Endometrium (tissue), 2 donors: ENCODE measurements around the gene KIAA0319L.
A peak's percentile ranks its signal among the peaks of the same experiment; 100 is the strongest.
"Not testable (repeated sequence)": the region's sequence is repeated elsewhere in the genome, so short reads cannot be mapped to it uniquely, and the experiment has no call there.

Source experiments
- FAIRE-seq: peaks from 2 replicates; lab custom pipeline; 2012; peaks lifted over from hg19 to GRCh38; lab: Jason Lieb, UNC
- donor health status: control.
- donor health status: control.

The KIAA0319L gene

GRCh38 chr1:35580949-35581388, 23.8 kb upstream of the KIAA0319L start:
- FAIRE-seq, result no peak

GRCh38 chr1:35577071-35577998, 20.1 kb upstream of the KIAA0319L start:
- no peak for FAIRE-seq

GRCh38 chr1:35576766-35577070, 19.5 kb upstream of the KIAA0319L start:
- FAIRE-seq, result not testable (repeated sequence)

DNA sequence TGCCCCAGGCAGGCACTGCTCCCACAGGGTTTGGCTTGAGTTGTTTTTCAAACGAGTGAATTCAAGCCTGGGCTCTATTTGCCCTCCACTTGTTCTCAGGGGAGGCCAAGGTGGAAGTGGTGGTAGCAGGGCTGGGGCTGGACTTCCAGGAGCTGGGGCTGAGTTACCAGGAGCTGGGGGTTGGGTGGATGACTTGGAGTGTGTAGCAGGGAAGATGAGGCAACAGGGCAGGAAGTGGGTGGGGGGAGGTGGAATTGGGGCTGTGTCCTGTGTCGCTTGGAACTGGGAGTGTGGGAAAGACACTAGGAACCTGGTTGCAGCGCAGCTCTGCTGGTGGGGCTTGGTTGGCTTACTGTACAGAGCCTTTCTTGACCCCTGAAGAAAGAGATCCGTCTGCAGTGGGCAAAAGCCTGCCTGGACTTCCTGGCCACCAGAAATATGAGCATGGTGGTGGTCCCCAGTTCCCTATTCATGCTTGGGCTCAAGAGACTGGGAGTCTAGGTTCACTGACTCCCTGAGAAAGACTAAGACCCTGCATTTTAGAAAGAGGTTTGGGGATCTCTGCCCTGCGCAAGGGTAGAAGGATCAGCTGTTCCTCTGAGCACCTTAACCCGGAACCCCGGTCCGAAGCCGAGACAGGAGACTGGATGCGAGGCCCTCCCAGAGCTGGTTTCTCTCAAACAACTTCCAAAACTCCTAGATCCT, 19.0 kb upstream of the KIAA0319L start:
- FAIRE-seq, result no peak

GRCh38 chr1:35575416-35575958, 18.3 kb upstream of the KIAA0319L start:
- no peak for FAIRE-seq

GRCh38 chr1:35574655-35575415, 17.6 kb upstream of the KIAA0319L start:
- FAIRE-seq, result no peak

- FAIRE-seq, result no peak
These were observed 17.0 kb upstream of the KIAA0319L start for GRCh38 chr1:35574125-35574654.

- FAIRE-seq, result no peak
These were observed 16.3 kb upstream of the KIAA0319L start, which contains the start of gene TFAP2E for GRCh38 chr1:35573198-35574124. Gene TFAP2E (plus strand): TSS chr1:35573314. CDS start chr1:35573578, 264 bp downstream.

GRCh38 chr1:35572296-35572695, 15.1 kb upstream of the KIAA0319L start:
- no peak for FAIRE-seq

GRCh38 chr1:35571263-35571662, 14.1 kb upstream of the KIAA0319L start:
- FAIRE-seq, result no peak

DNA sequence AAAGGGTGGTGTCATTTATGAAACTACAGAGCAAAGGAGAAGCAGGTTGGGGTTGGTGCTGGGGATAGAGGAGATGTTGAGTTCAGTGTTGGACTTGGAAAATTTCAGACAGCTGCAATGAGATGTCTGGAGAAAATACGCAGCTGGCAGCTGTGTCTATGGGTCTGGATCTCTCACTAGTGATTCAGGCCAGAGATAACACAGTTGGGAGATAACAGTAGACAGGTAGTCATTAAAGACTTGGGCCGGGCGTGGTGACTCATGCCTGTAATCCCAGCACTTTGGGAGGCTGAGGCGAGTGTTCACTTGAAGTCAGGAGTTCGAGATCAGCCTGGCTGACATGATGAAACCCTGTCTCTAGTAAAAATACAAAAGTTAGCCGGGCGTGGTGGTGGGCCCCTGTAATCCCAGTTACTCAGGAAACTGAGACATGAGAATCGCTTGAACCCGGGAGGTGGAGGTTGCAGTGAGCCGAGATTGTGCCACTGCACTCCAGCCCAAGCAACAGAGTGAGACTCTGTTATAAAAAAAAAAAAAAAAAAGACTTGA, 13.5 kb upstream of the KIAA0319L start:
- FAIRE-seq, result no peak

GRCh38 chr1:35569936-35570335, 12.7 kb upstream of the KIAA0319L start:
- FAIRE-seq, result no peak

DNA sequence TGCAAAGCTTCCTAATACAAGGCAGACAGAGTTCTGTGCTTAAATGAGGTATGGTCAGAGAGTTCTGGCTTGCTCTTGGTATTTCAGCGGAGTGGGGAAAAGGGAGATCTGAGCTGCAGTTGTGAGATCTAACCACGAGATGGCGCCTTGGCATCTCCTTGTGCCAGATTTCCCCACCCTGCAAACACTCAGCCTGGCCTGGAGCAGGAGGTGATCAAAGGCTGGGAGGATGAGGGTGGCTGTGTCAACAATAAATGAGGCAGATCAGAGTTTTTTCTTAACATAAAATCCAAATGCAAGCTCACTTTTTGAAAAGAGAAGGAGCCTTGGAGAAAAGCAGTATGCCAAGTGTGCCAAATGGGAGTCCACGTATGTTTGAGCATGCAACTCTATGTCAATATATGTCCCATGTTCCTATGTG, 11.8 kb upstream of the KIAA0319L start:
- peak; percentile 29 for FAIRE-seq

GRCh38 chr1:35567947-35568558, 10.8 kb upstream of the KIAA0319L start:
- FAIRE-seq, result no peak

- no peak for FAIRE-seq
These were observed 8.5 kb upstream of the KIAA0319L start for GRCh38 chr1:35565742-35566133.

GRCh38 chr1:35564884-35565741, 7.9 kb upstream of the KIAA0319L start:
- no peak for FAIRE-seq

- FAIRE-seq, result no peak
These were observed 7.1 kb upstream of the KIAA0319L start for GRCh38 chr1:35564037-35564883.

DNA sequence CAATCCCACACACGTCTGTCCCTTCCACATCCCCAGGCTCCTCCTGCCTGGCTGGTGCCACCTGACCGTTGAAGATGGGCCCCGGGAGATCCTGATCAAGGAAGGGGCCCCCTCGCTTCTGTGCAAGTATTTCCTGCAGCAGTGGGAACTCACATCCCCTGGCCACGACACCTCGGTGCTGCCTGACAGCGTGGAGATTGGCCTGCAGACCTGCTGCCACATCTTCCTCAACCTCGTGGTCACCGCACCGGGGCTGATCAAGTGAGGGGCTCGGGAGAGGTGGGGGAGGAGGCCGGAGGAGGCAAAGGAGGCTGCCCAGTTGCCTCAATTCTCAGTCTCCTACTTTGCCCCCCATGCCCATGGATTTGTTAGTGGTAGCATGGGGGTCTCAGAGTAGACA, 6.0 kb upstream of the KIAA0319L start:
- no peak for FAIRE-seq
